T-helper 17 cell (primary cell): ENCODE results near the gene DYNC1H1. TPM values are rescaled to one million over a fixed set of nuclear protein-coding genes. Genes with fewer than 3 reads are reported as not detected.

ENCODE experiments used
- ATAC-seq: fragments of 150-1000 bp; cut with Tn5 transposase; 2 replicates; pipeline ENCODE4 v1.10.0; 2021; ENCODE audit warnings: mild to moderate bottlenecking, moderate library complexity
- DNase-seq, 3 donors: peaks; one replicate each; pipeline versions ENCODE4 v3.0.0 to v3.0.0-alpha.2; 2020 to 2021
- H3K9me3 ChIP-seq: one replicate; pipeline ENCODE4 v1.7.0; 2013; ENCODE audit warnings: low read length, mild to moderate bottlenecking; ENCODE audit not compliant: control insufficient read depth, poor library complexity, severe bottlenecking
- H3K27ac Mint-ChIP-seq: one replicate; pipeline ENCODE4 v1.8.0; 2022; ENCODE audit warnings: mild to moderate bottlenecking, moderate library complexity, mixed read lengths
- H3K27me3 Mint-ChIP-seq: one replicate; pipeline ENCODE4 v1.8.0; 2022; ENCODE audit warnings: mixed read lengths
- H3K36me3 Mint-ChIP-seq: one replicate; pipeline ENCODE4 v1.8.0; 2022; ENCODE audit warnings: low read depth, mixed read lengths
- H3K4me1 Mint-ChIP-seq: one replicate; pipeline ENCODE4 v1.8.0; 2022; ENCODE audit warnings: mild to moderate bottlenecking, mixed read lengths
- H3K4me3 Mint-ChIP-seq: one replicate; pipeline ENCODE4 v1.8.0; 2022; ENCODE audit warnings: mild to moderate bottlenecking, moderate library complexity, mixed read lengths
- total RNA-seq, 4 donors: library from RNA in 2 of 4; stranded (reverse) in 2 of 4; gene quantifications; one replicate each; pipeline ENCODE4 v1.2.3 and lab custom pipeline; 2022 to 2026

DYNC1H1 gene
- total RNA-seq, 2 donors from 2014 or later = 318 to 366 TPM

GRCh38 chr14:102005336-102005735 is 41.0 kb downstream of the DYNC1H1 start:
- peaks cover 2% of the 10 kb centered on the region for H3K36me3 Mint-ChIP-seq
- no peaks in the 10 kb centered on the region for H3K27me3 Mint-ChIP-seq
- H3K4me1 Mint-ChIP-seq = no peaks in the 10 kb centered on the region

GRCh38 chr14:102007916-102008418 is 43.6 kb downstream of the DYNC1H1 start:
- Mint-ChIP-seq H3K4me3 (no peak overlapping the region), H3K27me3 (no peaks in the 10 kb centered on the region), H3K36me3 (peaks cover 6% of the 10 kb centered on the region), H3K4me1 (no peaks in the 10 kb centered on the region), H3K27ac (peak overlapping the region; percentile 45)
- ATAC-seq (no peak), DNase-seq (no peak)
- H3K9me3 ChIP-seq = no peaks in the 10 kb centered on the region

More at GRCh38 chr14:102005336-102005735, 41.0 kb downstream of the DYNC1H1 start:
- ATAC-seq (no peak), DNase-seq (no peak)
- Mint-ChIP-seq H3K27ac (no peak overlapping the region), H3K4me3 (no peak overlapping the region)
- no peaks in the 10 kb centered on the region for H3K9me3 ChIP-seq

GRCh38 chr14:102008891-102009290 is 44.5 kb downstream of the DYNC1H1 start:
- DNase-seq (no peak), ATAC-seq (no peak)
- H3K4me1 Mint-ChIP-seq = no peaks in the 10 kb centered on the region
- no peak overlapping the region for H3K4me3 Mint-ChIP-seq
- H3K9me3 ChIP-seq = no peaks in the 10 kb centered on the region
- H3K36me3 Mint-ChIP-seq = peaks cover 13% of the 10 kb centered on the region
- no peak overlapping the region for H3K27ac Mint-ChIP-seq
- no peaks in the 10 kb centered on the region for H3K27me3 Mint-ChIP-seq

- Mint-ChIP-seq H3K36me3 (peaks cover 13% of the 10 kb centered on the region), H3K4me3 (no peak overlapping the region), H3K4me1 (no peaks in the 10 kb centered on the region), H3K27me3 (no peaks in the 10 kb centered on the region), H3K27ac (no peak overlapping the region)
- no peaks in the 10 kb centered on the region for H3K9me3 ChIP-seq
- DNase-seq (no peak), ATAC-seq (no peak)
Observed at GRCh38 chr14:102011631-102012030, 47.3 kb downstream of the DYNC1H1 start.

GRCh38 chr14:102012336-102012735 is 48.0 kb downstream of the DYNC1H1 start:
- ATAC-seq (no peak), DNase-seq (no peak)
- Mint-ChIP-seq H3K27me3 (no peaks in the 10 kb centered on the region), H3K4me1 (no peaks in the 10 kb centered on the region), H3K36me3 (peaks cover 13% of the 10 kb centered on the region), H3K27ac (no peak overlapping the region), H3K4me3 (no peak overlapping the region)
- no peaks in the 10 kb centered on the region for H3K9me3 ChIP-seq

GRCh38 chr14:102013669-102014200 is 49.4 kb downstream of the DYNC1H1 start:
- no peak for ATAC-seq
- Mint-ChIP-seq H3K27ac (peak overlapping the region; percentile 62), H3K36me3 (peaks cover 13% of the 10 kb centered on the region)

GRCh38 chr14:102015045-102015685 is 50.8 kb downstream of the DYNC1H1 start:
- no peak for DNase-seq
- Mint-ChIP-seq H3K27ac (no peak overlapping the region), H3K4me3 (no peak overlapping the region), H3K36me3 (peaks cover 12% of the 10 kb centered on the region), H3K4me1 (no peaks in the 10 kb centered on the region), H3K27me3 (no peaks in the 10 kb centered on the region)
- ATAC-seq = no peak
- H3K9me3 ChIP-seq = no peaks in the 10 kb centered on the region

More at GRCh38 chr14:102013669-102014200, 49.4 kb downstream of the DYNC1H1 start:
- H3K9me3 ChIP-seq = no peaks in the 10 kb centered on the region
- no peak for DNase-seq
- Mint-ChIP-seq H3K27me3 (no peaks in the 10 kb centered on the region), H3K4me1 (no peaks in the 10 kb centered on the region), H3K4me3 (no peak overlapping the region)

GRCh38 chr14:102015771-102016170 is 51.4 kb downstream of the DYNC1H1 start:
- no peaks in the 10 kb centered on the region for H3K27me3 Mint-ChIP-seq
- no peak overlapping the region for H3K27ac Mint-ChIP-seq
- H3K4me3 Mint-ChIP-seq = no peak overlapping the region
- ATAC-seq = no peak
- H3K36me3 Mint-ChIP-seq = peaks cover 11% of the 10 kb centered on the region
- DNase-seq = no peak
- peaks cover 3% of the 10 kb centered on the region for H3K4me1 Mint-ChIP-seq
- H3K9me3 ChIP-seq = no peaks in the 10 kb centered on the region

- Mint-ChIP-seq H3K4me1 (peaks cover 3% of the 10 kb centered on the region), H3K4me3 (no peak overlapping the region), H3K27ac (no peak overlapping the region), H3K36me3 (peaks cover 11% of the 10 kb centered on the region), H3K27me3 (no peaks in the 10 kb centered on the region)
- no peak for DNase-seq
- ATAC-seq = no peak
- no peaks in the 10 kb centered on the region for H3K9me3 ChIP-seq
Observed at GRCh38 chr14:102016420-102017090, 52.2 kb downstream of the DYNC1H1 start.

GRCh38 chr14:102018251-102018650 is 53.9 kb downstream of the DYNC1H1 start:
- H3K4me3 Mint-ChIP-seq = no peak overlapping the region
- DNase-seq (no peak), ATAC-seq (no peak)
- H3K36me3 Mint-ChIP-seq = peaks cover 4% of the 10 kb centered on the region
- peaks cover 3% of the 10 kb centered on the region for H3K4me1 Mint-ChIP-seq
- H3K27me3 Mint-ChIP-seq = no peaks in the 10 kb centered on the region
- H3K27ac Mint-ChIP-seq = no peak overlapping the region
- H3K9me3 ChIP-seq = no peaks in the 10 kb centered on the region

GRCh38 chr14:102019006-102019540 is 54.7 kb downstream of the DYNC1H1 start:
- DNase-seq (no peak), ATAC-seq (no peak)
- H3K9me3 ChIP-seq = no peaks in the 10 kb centered on the region
- Mint-ChIP-seq H3K4me3 (no peak overlapping the region), H3K27ac (peak overlapping the region; percentile 39), H3K27me3 (no peaks in the 10 kb centered on the region), H3K4me1 (peaks cover 3% of the 10 kb centered on the region), H3K36me3 (peaks cover under 1% of the 10 kb centered on the region)

- H3K27ac Mint-ChIP-seq = peak overlapping the region; percentile 47
- no peaks in the 10 kb centered on the region for H3K27me3 Mint-ChIP-seq
- H3K4me1 Mint-ChIP-seq = peaks cover 3% of the 10 kb centered on the region
- H3K9me3 ChIP-seq = no peaks in the 10 kb centered on the region
- ATAC-seq (peak; percentile 72), DNase-seq (no peak)
- H3K36me3 Mint-ChIP-seq = peaks cover 3% of the 10 kb centered on the region
- no peak overlapping the region for H3K4me3 Mint-ChIP-seq
Observed at GRCh38 chr14:102020058-102020971, 55.9 kb downstream of the DYNC1H1 start.
